ENCODE measurements around the gene PLIN3.

GRCh38 chr19:4911786-4912672 is 44.6 kb upstream of the PLIN3 start:
- TF ChIP-seq CTCF (IDR thresholded peaks at IDR 0.05) = peak in 6 of 7 experiments; percentile 33 to 68 (median 62)
- no peak for TF ChIP-seq POLR2A (IDR thresholded peaks at IDR 0.05)
